Upper lobe of left lung (tissue), 4 donors: ENCODE measurements around the gene UPK1B.

ENCODE experiments used
- POLR2AphosphoS5 ChIP-seq, 2 donors: sonication (generic); formaldehyde crosslinking; IDR thresholded peaks; one replicate each; pipeline ENCODE4 v1.5.1; 2017; ENCODE audit warnings: antibody characterized with exemption in 2 of 2
- TF ChIP-seq, protein P1 (sequence below), 6 experiments: fragments of 450-650 bp in 4 of 6; fragments of 200-600 bp in 2 of 6; sonication (generic) in 2 of 6; IDR thresholded peaks; one replicate each; pipeline ENCODE4 v1.5.1; 2016 to 2019; ENCODE audit warnings: antibody characterized with exemption in 6 of 6

DNA sequence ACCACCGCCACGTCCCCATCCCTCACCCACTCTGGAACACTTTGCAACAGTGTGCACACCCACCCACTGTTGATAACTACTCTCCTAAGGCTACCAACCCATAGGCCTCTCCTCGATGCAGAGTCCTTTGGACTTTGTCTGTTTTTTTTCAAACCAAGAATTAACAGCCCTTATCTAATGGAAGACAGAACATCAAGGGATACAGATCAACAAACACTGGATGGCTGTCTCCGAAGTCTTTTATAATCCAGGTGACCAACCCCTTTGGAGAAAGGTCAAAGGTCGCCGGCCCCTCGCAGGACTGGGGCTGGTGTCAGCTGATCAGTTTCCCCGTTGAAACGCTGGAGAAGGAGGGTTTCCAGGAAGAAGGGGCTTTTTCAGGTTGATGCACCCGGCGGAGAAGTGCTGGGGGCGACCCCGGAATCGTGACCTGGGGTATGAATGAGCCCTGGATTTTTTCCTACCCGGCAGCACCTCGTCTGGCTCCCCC, 66.7 kb downstream of the UPK1B start:
- TF ChIP-seq, protein P1, sequence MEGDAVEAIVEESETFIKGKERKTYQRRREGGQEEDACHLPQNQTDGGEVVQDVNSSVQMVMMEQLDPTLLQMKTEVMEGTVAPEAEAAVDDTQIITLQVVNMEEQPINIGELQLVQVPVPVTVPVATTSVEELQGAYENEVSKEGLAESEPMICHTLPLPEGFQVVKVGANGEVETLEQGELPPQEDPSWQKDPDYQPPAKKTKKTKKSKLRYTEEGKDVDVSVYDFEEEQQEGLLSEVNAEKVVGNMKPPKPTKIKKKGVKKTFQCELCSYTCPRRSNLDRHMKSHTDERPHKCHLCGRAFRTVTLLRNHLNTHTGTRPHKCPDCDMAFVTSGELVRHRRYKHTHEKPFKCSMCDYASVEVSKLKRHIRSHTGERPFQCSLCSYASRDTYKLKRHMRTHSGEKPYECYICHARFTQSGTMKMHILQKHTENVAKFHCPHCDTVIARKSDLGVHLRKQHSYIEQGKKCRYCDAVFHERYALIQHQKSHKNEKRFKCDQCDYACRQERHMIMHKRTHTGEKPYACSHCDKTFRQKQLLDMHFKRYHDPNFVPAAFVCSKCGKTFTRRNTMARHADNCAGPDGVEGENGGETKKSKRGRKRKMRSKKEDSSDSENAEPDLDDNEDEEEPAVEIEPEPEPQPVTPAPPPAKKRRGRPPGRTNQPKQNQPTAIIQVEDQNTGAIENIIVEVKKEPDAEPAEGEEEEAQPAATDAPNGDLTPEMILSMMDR (IDR thresholded peaks at IDR 0.05): no peak
- TF ChIP-seq POLR2AphosphoS5 (IDR thresholded peaks at IDR 0.05): no peak
